NB4 (cell line): ENCODE results near the gene OR51B5.

Source experiments
- POLR2A ChIP-seq: IDR thresholded peaks from 2 replicates; pipeline ENCODE4 v1.6.1; 2011; ENCODE audit warnings: mild to moderate bottlenecking; ENCODE audit not compliant: insufficient read length; ENCODE audit errors: extremely low read depth
- TF ChIP-seq, protein P1 (sequence below): IDR thresholded peaks from one replicate; pipeline ENCODE4 v1.5.1; 2012; ENCODE audit warnings: low read depth, low read length

DNA sequence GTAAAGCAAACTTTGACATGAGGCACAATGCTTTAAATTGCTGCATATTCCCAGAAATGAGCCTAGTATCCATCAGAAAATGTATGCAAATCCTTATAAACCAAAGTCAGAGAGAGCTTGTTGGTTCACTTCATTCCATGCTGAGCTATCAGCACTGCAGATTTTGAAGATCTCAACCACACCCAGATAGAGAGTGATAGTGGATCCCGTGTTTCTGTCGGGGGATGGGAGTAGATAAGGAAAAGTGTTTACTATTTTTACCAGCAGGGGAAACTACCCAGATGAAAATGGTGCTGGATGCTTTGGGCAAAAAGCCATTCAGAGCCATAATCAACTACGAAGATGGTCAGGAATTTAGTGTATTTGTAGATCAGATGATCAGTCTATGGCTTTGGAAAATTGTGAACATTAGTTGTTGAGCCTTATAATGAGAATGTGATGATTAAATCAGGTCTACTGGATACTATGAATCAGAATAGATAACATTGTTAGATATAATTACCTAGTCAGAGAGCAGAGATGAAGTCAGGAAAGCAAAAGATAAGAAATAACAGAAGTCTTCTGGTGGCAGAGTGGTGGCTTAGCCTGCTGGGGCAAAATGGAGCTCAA lies 18.8 kb upstream of the OR51B5 start:
- TF ChIP-seq, protein P1, sequence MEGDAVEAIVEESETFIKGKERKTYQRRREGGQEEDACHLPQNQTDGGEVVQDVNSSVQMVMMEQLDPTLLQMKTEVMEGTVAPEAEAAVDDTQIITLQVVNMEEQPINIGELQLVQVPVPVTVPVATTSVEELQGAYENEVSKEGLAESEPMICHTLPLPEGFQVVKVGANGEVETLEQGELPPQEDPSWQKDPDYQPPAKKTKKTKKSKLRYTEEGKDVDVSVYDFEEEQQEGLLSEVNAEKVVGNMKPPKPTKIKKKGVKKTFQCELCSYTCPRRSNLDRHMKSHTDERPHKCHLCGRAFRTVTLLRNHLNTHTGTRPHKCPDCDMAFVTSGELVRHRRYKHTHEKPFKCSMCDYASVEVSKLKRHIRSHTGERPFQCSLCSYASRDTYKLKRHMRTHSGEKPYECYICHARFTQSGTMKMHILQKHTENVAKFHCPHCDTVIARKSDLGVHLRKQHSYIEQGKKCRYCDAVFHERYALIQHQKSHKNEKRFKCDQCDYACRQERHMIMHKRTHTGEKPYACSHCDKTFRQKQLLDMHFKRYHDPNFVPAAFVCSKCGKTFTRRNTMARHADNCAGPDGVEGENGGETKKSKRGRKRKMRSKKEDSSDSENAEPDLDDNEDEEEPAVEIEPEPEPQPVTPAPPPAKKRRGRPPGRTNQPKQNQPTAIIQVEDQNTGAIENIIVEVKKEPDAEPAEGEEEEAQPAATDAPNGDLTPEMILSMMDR, result no peak
- no peak for TF ChIP-seq POLR2A
